Kidney (tissue), 14 donors: ENCODE measurements around the gene ATP5MK. TPM values are rescaled to one million over a fixed set of nuclear protein-coding genes. Genes with fewer than 3 reads are reported as not detected.

Experiments used
- DNase-seq, 5 donors: peaks; one replicate each; pipeline ENCODE4 v3.0.0-alpha.2; 2013 to 2020
- FAIRE-seq: peaks from 2 replicates; lab custom pipeline; 2012; peaks lifted over from hg19 to GRCh38; lab: Jason Lieb, UNC
- H3K27ac ChIP-seq, 2 donors: one replicate each; pipeline ENCODE4 v1.7.0; 2013; ENCODE audit warnings: low read depth in 2 of 2, low read length in 2 of 2, inconsistent platforms in 1 of 2
- H3K27me3 ChIP-seq: one replicate; pipeline ENCODE4 v1.7.1; 2013; ENCODE audit warnings: low read length, inconsistent platforms; ENCODE audit not compliant: control insufficient read depth, insufficient read depth
- H3K36me3 ChIP-seq, 3 donors: one replicate each; pipeline versions ENCODE4 v1.7.0 to v1.7.1; 2013; ENCODE audit warnings: low read length in 3 of 3, control low read depth in 1 of 3, inconsistent platforms in 1 of 3; ENCODE audit not compliant: insufficient read depth in 3 of 3, control insufficient read depth in 2 of 3
- H3K4me1 ChIP-seq, 3 donors: one replicate each; pipeline versions ENCODE4 v1.7.0 to v1.7.1; 2013; ENCODE audit warnings: low read length in 3 of 3, inconsistent platforms in 1 of 3, low read depth in 1 of 3; ENCODE audit not compliant: control insufficient read depth in 2 of 3, insufficient read depth in 2 of 3
- H3K4me3 ChIP-seq, 3 donors: one replicate each; pipeline versions ENCODE4 v1.7.0 to v1.8.1; 2013; ENCODE audit warnings: low read length in 3 of 3, control low read depth in 1 of 3, inconsistent platforms in 1 of 3
- H3K9ac ChIP-seq, 3 donors: one replicate each; pipeline versions ENCODE4 v1.7.0 to v1.7.1; 2013; ENCODE audit warnings: low read length in 3 of 3, control low read depth in 1 of 3, inconsistent platforms in 1 of 3
- H3K9me3 ChIP-seq, 3 donors: one replicate each; pipeline versions ENCODE4 v1.7.0 to v1.7.1; 2013; ENCODE audit warnings: low read length in 3 of 3, control low read depth in 1 of 3, inconsistent platforms in 1 of 3; ENCODE audit not compliant: control insufficient read depth in 2 of 3, insufficient read depth in 1 of 3
- intact Hi-C: fragments of 100-400 bp; cut with DNase I; formaldehyde crosslinking; loops from one replicate; pipeline ENCODE4 v1.11.1; 2022
- polyA plus RNA-seq: library from polyadenylated mRNA; stranded (reverse); fragments of 350-450 nt; fragmentation: Illumina TruSeq; extraction: RNeasy Lipid Tissue Mini Kit (QIAGEN cat#74804); gene quantifications from one replicate; pipeline ENCODE4 v1.2.3, GENCODE V29; 2014; ENCODE audit warnings: low read depth, low replicate concordance; ENCODE audit not compliant: insufficient read depth
- total RNA-seq: library from RNA; stranded (reverse); fragmentation: NEBNext Ultra II Directional; extraction: Animal tissue kit (Norgen Biotek cat#: 25700); gene quantifications from one replicate; pipeline ENCODE4 v1.2.1, GENCODE V29; 2021
- TF ChIP-seq, protein P1 (sequence below): IDR thresholded peaks from 3 replicates; pipeline ENCODE4 v1.5.1; 2012; ENCODE audit warnings: mild to moderate bottlenecking, moderate library complexity, borderline replicate concordance; ENCODE audit not compliant: insufficient read depth; ENCODE audit errors: extremely low read depth
- donor health status: control.
- donor health status: control.
- donor health status: control.
- donor health status: control.
- donor health status: control.
- donor health status: DM: yes; HTN: yes; CAD: no.
- donor health status: Normal renal cell carcinoma (clear cell type).

ATP5MK gene
- total and polyA plus RNA-seq, 2 donors from 2014 or later = 265 to 1,143 TPM

DNA sequence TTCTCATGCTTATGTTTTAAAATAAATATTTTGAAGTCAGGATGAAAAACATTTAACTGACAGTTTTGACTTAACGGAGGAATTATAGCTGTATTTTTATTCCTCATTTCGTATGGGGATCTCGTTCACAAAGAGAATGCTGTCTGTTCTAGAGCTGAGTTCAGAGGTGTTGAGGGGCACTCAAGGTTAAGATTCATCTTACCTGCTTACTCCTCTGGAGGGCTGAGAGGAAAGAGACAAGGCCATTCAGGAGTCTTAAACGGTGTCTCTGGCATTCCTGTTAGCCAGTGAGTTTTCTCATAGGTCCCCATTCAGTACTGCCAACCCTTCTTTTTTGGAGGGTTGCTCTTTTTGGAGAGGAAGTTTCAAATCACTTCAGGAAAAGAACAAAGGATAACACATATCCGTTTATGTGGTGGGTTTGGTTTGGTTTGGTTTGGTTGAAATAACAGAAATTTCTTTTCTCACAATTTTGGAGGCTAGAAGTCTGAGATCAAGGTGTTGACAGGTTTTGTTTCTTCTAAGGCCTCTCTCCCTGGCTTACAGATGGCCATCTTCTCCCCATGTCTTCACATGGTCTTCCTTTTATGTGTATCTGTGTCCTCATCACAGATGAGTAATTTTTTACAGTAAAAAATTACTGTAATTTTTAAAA is 32.8 kb upstream of the ATP5MK start:
- Histone ChIP-seq H3K4me1 (no peaks in the 10 kb centered on the region), H3K9me3 (no peaks in the 10 kb centered on the region), H3K36me3 (peaks cover 5 to 32% (median 30%) of the 10 kb centered on the region in 3 donors), H3K9ac (no peak overlapping the region), H3K4me3 (no peak overlapping the region), H3K27ac (no peak overlapping the region), H3K27me3 (no peaks in the 10 kb centered on the region)
- FAIRE-seq = no peak
- intact Hi-C loops = no loop called here
- TF ChIP-seq, protein P1, sequence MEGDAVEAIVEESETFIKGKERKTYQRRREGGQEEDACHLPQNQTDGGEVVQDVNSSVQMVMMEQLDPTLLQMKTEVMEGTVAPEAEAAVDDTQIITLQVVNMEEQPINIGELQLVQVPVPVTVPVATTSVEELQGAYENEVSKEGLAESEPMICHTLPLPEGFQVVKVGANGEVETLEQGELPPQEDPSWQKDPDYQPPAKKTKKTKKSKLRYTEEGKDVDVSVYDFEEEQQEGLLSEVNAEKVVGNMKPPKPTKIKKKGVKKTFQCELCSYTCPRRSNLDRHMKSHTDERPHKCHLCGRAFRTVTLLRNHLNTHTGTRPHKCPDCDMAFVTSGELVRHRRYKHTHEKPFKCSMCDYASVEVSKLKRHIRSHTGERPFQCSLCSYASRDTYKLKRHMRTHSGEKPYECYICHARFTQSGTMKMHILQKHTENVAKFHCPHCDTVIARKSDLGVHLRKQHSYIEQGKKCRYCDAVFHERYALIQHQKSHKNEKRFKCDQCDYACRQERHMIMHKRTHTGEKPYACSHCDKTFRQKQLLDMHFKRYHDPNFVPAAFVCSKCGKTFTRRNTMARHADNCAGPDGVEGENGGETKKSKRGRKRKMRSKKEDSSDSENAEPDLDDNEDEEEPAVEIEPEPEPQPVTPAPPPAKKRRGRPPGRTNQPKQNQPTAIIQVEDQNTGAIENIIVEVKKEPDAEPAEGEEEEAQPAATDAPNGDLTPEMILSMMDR = no peak
- no peak for DNase-seq

DNA sequence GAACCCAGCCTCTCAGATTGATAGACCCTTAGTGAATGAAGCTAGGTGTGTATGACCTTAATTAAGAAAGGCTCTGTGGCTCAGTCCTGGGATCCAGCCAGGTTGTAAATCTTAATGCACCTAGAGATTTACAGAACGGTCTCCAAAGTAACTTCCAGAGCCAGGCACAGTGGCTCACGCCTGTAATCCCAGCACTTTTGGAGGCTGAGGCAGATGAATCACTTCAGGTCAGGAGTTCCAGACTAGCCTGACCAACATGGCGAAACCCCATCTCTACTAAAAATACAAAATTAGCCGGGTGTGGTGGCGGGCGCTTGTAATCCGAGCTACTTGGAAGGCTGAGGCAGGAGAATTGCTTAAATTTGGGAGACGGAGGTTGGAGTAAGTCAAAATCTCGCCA is 31.6 kb upstream of the ATP5MK start:
- Histone ChIP-seq H3K27ac (no peak overlapping the region), H3K36me3 (peaks cover 9 to 39% (median 35%) of the 10 kb centered on the region in 3 donors), H3K4me1 (no peaks in the 10 kb centered on the region), H3K9ac (no peak overlapping the region), H3K4me3 (no peak overlapping the region), H3K27me3 (no peaks in the 10 kb centered on the region), H3K9me3 (no peaks in the 10 kb centered on the region)
- intact Hi-C loops = no loop called here
- DNase-seq (no peak), FAIRE-seq (no peak)
- TF ChIP-seq, protein P1 = no peak

DNA sequence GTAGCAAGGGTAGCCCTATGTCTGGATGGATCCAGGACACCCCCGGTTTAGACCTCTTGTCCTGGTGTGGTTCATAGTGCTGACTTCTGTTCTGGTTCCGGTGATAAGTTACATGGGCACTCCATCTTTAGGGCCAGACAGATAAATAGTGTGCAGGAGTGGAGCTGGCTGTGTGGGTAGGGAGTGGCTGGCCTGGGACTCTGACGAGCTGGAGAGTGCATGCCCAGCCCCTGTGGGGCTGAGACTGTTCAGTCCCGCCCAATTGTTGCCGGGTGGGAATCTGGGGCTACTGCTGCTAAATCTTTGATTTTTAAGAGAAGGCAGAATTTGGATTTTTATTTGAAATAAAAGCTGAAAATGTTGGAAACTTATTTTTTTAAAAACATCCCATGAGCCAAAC is 27.5 kb upstream of the ATP5MK start:
- Histone ChIP-seq H3K9ac (no peak overlapping the region), H3K36me3 (peaks cover 12 to 46% (median 25%) of the 10 kb centered on the region in 3 donors), H3K4me3 (no peak overlapping the region), H3K27me3 (no peaks in the 10 kb centered on the region), H3K4me1 (no peaks in the 10 kb centered on the region), H3K9me3 (no peaks in the 10 kb centered on the region), H3K27ac (no peak overlapping the region)
- FAIRE-seq = no peak
- TF ChIP-seq, protein P1 = no peak
- no peak for DNase-seq
- intact Hi-C loops = no loop called here

DNA sequence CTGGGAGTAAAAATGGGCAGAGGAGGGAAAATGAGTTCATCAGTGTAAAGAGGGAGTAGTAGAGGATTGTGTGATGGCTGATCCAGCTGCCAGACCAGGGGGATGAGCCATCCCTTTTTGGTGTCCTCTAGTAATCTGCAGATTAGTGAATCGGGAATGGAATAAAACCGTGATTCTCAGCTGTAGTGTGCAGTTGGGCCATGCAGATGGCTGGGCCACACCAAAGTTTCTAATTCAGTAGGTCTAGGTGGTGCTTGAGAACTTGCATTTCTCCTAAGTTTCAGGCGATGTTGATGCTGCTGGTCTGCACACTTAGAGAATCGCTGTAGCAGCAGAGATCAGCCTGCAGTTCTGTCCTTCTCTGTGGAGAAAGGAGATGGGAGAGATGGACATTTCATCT is 22.8 kb upstream of the ATP5MK start:
- no peaks in the 10 kb centered on the region for H3K27me3 ChIP-seq
- intact Hi-C loops = loop anchor here (5.0 kb wide), 1 partner anchor 68 kb away; no protein-coding TSS in a partner anchor
- TF ChIP-seq, protein P1 = no peak
- no peak for FAIRE-seq
- H3K4me1 ChIP-seq = no peaks in the 10 kb centered on the region
- peaks cover 22 to 55% (median 53%) of the 10 kb centered on the region in 3 donors for H3K36me3 ChIP-seq
- no peak overlapping the region for H3K27ac ChIP-seq
- no peak overlapping the region for H3K4me3 ChIP-seq
- H3K9me3 ChIP-seq = no peaks in the 10 kb centered on the region
- no peak overlapping the region for H3K9ac ChIP-seq
- DNase-seq = no peak
